NCI-H446 (cell line): ENCODE results near the gene PRDM16.

Experiments
- DNase-seq, 2 experiments: peaks; one replicate each; lab custom pipeline; 2025; lab: John Stamatoyannopoulos, UW

PRDM16 gene

DNA sequence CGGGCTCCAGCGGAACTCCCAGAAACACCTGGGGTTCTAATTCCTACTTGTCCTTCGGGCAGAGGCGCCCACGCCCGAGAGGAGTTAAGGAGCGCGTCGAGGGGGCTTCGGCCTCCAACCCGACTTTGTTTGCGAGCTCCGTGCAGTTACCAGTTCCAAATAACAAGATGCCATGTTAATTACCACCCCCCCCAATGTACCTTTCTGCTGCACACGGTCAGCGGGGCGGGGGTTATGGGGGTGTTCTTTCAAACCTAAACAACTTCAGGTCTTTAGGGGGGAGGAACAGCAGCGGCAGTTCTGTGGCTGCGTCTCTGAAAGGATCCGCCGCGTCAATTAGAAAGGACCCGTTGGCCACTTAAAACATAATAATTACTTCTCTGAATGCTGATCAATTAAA lies 114.8 kb downstream of the PRDM16 start:
- no peak for DNase-seq

GRCh38 chr1:3184666-3185065 lies 115.7 kb downstream of the PRDM16 start:
- DNase-seq: no peak

- DNase-seq: no peak
Measured at GRCh38 chr1:3185896-3186525, 117.0 kb downstream of the PRDM16 start.

GRCh38 chr1:3186526-3186921 lies 117.5 kb downstream of the PRDM16 start:
- no peak for DNase-seq

GRCh38 chr1:3187415-3188149 lies 118.6 kb downstream of the PRDM16 start:
- DNase-seq: no peak

DNA sequence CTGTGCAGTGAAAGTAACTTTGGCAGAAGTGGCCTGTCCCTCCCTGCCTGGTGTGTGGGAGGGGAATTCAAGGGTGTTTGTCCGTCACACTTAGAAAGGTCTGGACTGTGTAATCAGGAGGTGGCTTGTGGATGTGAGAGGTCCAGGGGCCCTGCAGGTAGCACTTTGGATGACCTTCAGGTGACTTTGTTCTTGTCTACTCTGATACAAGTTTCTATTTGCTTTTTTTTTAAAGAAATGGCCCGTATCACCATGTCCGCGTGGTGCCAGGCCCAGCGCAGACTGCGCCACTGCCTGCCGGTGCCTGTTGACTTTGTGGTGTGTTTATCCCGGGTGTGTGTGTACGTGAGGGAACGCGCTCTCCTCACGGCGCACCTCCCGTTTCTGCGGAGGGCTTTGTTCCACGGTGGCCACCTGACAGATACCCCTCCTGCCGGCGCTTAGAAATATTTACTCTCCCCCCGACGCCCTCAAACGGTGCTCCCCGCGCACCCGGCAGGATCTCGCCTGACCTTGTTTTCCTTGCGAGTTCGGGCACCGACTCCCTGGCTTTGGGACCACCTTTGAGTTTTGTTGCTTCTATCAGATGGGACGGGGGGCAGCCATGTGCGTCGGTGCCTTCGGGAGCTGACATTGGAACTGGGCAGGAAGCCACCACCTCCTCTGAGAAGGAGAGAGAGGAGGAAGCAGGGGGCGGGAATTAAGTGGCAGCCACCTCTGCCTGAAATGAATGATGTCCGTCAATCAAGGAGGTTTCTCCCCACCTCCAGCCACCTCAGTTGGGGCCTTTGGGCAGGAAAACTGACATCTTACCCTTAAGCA lies 119.4 kb downstream of the PRDM16 start:
- no peak for DNase-seq

GRCh38 chr1:3190256-3191041 lies 121.4 kb downstream of the PRDM16 start:
- DNase-seq: no peak

GRCh38 chr1:3192361-3192760 lies 123.4 kb downstream of the PRDM16 start:
- DNase-seq: no peak

- peak in 1 of 2 experiments; percentile 37 for DNase-seq
Measured at GRCh38 chr1:3192825-3193224, 123.8 kb downstream of the PRDM16 start.

DNA sequence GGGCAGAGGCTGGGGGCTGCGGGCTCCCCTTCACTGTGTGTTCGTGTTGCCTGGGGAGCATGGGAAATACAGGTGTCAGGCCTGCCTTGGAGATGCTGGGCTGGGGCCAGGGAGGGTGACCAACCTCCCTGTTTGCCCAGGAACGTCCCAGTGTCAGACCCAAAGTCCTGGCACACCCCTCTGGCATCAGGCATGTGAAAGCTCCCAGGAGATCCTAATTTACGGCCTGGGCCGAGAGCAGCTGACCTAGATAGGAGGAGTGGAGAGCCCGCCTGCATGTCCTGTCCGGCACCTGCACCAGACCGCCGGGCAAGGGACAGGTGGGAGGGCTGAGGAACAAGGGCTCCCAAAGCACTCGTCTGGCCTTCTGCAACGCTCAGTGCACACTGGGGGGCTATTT lies 124.8 kb downstream of the PRDM16 start:
- DNase-seq: no peak

DNA sequence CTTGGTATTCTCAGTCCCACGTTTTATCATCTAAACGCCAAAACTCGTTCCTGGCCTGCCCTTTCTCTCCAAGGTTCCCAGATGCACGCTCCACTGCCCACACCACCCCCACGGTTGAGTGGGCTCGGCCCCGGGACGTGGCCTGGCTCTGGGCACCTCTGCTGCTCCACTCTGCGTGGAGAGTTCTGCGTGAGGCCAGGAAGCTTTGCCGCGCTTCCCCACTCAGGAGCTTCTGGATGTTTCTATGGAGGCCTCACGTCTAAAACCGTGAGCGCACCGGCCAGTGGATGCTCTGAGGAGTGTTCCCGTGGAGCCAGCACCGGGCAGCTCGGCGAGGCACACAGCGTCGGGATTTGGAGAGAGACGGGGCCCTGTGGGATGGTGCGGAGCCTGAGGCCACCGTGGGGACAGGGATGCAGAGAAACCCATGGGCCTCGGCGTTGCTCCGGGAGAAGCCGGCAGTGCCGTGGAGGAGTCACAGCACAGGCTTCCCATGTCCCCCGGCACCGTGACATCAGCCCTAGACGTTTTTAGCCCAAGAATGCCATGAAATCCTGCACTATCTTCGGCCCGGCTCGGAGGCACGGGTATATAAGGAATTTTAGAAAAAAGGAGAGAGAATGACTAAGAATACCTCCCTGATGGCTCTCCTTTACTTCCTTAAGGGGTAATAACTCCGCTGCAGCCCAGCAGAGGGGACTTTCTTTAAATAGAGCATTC lies 125.9 kb downstream of the PRDM16 start:
- DNase-seq: no peak

DNA sequence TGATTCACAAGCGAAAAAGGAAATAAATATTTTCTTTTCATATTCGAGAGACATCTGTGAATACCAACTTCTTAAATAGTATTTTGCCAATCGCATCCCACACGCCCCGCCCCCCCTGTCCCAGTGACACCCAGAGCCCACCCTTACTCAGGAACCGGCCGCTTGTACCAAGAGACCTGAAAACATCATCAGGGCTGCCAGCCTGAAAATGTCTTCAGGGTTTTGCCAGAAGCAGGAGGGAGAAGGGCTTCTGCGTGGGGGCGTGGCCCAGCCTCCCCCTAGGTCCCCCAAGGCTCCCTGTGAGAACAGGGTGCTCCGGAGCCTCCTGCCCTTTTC lies 126.4 kb downstream of the PRDM16 start:
- DNase-seq: no peak

DNA sequence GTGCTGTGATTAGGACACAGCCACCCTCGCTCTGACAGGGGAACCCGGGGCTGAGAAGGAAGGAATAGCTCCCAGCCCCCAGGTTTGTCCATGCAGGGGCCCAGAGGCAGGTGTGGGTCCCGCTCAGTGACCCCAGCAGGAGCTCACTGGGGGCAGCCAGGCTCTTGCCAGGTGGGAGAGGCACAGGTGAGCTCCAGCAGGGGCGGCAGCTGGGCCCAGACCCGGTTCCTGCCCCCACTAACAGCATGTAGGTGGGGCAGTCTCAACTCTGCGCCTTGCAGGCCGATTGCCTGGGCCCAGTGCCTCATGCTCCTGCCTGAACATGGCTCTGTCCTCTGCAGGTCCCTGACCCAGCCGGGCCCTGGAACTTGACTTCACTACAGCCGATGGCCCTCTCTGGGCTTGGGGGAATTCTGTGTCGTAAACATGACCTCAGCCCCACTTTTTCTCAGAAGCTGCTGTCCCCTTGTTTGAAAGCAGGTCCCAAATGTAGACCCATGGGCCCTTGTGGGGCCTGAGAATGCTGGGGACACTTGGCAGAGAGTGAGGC lies 127.0 kb downstream of the PRDM16 start:
- DNase-seq: no peak

DNA sequence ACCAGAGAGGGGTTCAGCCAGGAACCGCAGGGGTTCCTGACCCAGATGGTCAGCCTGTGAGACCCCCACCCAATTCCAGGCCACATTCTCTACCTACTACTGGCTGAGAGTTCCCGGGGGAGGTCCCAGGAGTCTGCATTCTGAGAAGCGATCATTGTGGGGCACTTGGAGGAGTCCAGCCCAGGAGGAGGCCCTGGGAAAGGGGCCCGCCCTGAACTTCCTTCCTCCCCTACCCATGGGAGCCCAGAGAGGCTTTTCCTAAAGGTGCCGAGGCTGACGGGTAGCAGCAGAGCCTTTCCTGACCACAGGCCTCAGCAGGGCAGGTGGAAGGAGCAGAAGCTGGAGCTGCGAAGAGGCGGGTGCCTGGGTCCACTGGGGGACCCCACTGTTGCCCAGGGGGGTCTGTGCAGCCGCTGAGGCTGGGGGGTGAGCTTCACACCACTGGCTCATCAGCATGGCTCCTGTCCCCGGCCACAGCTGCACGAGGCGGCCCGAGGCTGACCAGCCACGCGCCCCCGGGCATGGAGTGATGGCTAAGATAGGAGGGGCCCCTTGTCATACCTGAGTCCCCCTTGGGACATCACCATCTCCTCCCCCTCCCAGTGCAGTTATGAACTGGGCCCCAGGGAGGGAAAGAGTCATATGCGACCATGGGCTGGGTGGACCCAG lies 127.7 kb downstream of the PRDM16 start:
- DNase-seq: no peak

DNA sequence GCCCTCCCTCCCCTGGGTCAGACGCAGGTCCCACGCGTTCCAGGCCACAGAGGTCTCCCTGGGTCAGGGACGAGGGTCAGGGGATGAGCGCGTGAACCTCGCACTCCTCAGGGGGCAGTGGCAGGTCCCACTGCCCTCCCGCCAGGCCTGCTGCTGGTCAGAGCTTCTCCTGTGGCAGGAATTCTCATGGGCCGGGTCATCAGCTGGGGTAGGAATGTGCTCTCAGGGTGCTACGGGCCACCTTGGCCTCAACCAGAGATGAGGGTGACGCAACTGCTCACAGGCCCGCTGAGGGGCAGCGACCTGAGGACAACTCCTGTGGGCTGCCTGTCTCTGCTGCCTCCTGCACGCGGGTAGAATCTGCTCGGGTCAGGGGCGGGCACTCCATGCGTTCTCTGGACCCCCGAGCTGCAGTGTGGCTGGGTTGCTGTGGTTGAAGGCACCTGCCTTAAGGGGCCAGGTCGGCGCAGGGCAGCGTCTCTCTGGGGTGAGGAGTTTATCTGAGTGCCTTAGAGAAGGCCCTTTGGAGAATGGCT lies 128.8 kb downstream of the PRDM16 start:
- DNase-seq: no peak

DNA sequence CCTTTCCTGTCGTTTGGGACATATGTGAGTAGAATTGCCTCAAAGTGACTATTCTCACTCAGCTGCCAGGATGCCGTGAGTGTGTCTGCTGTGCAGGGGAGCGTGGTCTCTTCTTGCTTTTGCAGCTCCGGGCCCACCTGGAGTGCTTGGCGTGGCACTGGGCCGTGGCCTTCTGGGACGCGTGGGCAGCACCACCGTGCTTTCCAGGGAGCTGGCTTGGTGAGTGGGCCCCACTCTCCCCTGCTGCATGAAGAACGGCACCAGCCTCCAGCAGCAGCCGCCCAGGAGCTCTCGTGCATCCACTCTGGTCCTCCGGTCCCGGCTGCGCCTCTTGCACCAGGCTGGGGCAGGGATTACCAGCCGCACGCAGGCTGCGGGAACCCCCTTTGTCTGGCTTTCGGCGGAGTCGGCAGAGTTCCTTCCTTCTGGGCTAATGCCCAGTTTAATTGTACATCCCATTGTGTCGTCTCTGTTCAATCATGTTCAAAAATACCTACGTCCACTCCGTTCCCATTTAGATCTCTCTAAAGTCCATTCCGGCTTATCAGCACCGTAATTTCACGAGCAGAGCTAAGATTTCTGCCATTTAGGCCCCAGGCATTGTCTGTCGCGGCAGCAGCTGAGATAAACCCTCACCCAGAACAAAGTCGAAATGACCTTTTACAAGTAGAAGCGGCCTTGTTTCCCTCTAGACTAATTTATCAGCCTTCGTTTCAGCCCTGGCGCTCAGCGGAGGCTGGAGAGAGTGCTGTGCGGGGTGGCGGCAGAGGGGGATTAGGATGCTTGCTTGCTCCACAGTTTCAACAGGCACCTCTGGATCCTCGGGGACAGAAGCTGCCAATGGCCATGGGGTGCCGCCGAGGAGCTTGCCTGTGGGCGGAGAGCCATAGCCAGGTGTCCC lies 129.6 kb downstream of the PRDM16 start:
- no peak for DNase-seq

GRCh38 chr1:3204725-3205124 lies 135.7 kb downstream of the PRDM16 start:
- DNase-seq: no peak

- no peak for DNase-seq
Measured at GRCh38 chr1:3205815-3206214, 136.8 kb downstream of the PRDM16 start.

GRCh38 chr1:3206696-3207095 lies 137.7 kb downstream of the PRDM16 start:
- no peak for DNase-seq
